HG03060 (cell line): ENCODE measurements around the gene KCNK5.

Experiments used
- ATAC-seq: cut with Tn5 transposase; IDR thresholded peaks from one replicate; pipeline ENCODE4 v1.9.1; 2021; ENCODE audit warnings: low read depth, moderate number of reproducible peaks; ENCODE audit not compliant: unreplicated experiment

The KCNK5 gene, protein sequence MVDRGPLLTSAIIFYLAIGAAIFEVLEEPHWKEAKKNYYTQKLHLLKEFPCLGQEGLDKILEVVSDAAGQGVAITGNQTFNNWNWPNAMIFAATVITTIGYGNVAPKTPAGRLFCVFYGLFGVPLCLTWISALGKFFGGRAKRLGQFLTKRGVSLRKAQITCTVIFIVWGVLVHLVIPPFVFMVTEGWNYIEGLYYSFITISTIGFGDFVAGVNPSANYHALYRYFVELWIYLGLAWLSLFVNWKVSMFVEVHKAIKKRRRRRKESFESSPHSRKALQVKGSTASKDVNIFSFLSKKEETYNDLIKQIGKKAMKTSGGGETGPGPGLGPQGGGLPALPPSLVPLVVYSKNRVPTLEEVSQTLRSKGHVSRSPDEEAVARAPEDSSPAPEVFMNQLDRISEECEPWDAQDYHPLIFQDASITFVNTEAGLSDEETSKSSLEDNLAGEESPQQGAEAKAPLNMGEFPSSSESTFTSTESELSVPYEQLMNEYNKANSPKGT

DNA sequence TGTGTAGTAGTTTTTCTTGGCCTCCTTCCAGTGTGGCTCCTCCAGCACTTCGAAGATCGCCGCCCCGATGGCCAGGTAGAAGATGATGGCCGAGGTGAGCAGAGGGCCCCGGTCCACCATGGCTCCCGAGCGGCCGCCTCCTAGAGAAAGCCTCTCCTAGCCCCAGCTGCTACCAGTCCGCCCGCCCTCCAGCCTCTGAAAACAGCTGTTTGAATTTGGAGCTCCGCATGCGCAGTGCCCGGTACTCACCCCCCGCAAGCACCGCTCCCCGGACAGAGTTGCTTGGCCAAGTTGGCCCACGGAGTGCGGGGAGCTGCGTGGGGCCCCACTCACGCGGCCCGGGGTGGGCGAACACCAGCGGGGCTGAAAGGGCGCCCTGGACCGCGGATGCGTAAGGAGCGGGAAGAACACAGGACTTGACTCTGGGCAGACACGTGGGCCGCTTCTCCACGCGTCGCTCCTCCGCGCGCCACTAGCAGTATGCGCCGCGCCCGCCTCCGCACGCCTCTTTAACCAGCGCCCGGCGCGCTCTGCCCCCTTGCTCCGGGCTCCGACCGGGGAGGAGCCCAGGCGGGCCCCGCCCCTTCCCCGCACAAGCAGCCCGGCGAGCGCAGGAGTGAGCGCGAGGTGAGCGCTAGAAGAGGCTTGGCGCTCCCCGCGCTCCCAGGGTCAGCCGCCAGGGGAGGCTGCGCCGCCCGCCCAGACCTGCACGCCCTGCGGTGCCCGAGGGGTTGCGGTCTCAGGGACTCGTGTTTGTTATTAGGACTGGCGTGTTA, at the start of gene KCNK5:
TSS of gene KCNK5 (minus strand) at position 484 of the 776 bp plus-strand sequence. CDS start at position 120, 364 bp downstream.
- ATAC-seq: no peak

DNA sequence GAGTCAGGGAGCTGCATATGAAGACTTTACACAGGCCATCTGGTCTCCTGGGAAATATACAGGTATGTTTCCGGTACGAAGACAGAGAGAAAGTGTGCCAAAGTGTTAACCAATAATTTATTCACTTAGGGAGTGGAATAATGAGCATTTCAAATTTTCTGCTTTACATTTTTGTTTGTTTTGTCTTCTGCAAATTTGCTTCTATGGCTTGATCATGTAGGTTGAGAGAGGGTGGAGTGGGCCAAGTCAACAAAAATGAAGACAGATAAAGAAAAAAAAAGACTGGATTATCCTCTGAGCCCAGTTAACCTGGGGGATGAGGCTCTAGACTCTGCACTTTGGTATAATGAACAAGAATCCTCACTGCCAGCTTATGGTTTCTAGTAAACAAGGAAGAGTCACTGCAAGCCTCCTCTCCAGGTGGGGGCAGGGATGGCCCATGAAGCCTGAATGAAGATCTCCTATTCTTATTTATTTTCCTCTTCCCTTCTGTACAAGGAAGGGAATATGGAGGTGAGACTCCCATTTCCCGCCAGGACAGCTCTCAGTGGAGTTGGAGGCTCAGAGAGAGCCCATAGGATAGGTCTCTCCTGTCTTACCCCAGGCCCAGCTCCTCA, 47.2 kb upstream of the KCNK5 start:
- no peak for ATAC-seq

DNA sequence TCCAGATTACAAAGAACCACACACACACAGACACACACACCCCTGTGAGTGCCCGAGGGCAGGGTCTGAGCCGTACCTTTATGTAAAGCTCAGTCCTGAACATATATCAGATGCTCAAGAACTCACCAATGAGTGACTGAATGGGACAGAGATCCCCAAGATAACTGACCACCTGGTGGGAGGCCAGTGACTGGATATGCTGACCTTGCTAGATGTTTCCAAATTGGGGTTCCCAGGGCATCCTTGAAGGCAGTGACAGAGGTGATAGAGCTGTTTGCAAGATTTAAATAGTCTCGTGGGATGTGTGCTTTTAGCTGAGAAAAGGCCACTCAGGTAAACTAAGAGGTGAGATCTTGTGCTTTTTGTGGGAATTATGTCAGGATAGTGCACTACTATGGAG, 45.6 kb upstream of the KCNK5 start:
- ATAC-seq: no peak

DNA sequence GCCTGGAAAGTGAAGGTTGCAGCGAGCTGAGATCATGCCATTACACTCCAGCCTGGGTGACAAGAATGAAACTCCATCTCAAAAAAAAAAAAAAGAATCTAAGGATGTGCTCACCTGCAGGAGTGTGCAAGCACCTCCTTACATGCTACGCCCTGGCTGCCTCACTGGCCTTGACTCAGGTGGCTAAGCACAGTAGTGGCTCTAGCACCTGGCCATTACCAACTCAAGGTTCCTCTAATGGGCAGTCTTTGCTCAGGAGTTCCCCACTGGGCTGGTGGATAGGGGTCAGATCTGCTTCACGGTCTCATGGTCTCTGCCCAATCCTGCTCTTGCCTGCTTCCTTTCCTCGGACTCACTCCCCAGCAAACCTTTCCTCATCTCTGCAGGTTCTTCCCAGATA, 45.2 kb upstream of the KCNK5 start:
- no peak for ATAC-seq

DNA sequence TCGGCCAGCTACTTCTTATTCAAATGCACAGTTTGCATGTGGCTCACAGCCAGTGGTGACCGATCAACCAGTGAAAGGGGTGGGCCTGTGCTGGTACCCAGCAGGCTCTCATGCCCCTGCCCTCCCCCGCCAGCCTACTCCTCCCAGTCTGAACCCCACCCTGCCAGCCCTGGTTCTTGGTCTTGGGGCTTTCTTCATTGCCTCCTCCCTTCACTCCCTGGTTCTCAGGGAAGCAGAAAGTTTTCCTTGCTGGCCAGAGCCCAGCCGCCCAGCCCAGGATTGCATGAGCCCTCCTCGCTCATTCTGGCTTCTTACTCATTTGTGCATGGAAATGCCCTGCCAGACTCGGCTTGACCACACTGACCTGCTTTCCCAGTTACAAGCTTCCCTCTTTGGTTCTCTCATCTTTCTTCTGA, 44.1 kb upstream of the KCNK5 start:
- ATAC-seq: no peak

DNA sequence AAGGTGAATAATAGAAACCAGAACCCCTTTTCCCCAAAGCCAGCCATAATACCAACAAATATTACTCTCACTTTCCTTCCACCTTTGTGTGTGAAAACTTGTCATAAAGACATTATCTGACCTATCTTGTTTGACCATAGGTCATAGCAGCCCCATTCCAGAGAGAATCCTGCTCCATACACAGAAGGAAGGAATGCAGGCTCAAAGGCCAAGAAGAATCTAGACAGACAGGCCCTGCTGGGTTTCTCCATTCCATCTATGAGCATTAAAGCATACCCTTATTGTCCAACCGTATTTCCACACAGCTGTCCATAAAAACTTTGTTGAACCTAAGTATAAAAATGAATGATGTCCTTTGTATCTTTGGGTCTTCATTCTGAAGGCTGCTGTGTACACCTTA, 40.7 kb upstream of the KCNK5 start:
- no peak for ATAC-seq

DNA sequence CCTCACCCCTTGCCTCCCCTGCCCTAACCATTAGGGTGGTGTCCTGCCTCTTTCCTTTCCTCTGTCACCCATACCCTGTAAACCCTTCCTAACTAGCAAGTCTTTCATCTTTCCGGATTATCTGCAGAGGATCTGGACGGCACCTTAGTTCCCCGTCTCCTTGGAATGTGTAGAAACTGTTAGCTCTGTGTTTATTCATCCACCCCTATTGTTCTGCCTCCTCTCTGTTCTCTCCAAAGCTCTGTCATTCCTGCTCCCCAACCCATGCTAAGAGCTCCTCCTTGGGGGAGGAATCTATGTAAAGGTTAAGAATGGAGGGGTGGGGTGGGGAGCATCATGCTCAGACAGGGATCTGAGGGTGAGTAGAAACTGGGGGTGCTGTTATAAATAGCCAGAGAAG, 39.4 kb upstream of the KCNK5 start:
- ATAC-seq: no peak

DNA sequence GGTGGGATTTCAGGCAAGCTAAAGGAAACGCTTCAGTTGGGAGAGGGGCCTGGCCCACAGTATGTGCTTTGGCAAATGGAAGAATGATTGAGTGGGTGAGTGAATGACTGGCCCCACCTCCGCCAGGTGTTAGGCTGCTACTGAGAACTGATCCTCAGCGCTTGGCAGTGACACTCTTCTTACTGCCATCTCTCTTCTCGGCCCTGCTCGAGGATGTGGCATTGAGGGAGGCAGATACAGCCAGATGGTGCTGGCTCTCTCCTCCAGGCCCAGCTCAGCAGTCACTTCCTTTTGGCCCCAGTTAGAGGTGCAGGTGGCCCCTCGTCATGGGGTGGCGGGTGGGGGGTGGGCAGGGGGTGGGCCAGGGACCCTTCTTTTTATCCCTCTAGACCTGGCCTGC, 38.9 kb upstream of the KCNK5 start:
- ATAC-seq: no peak

DNA sequence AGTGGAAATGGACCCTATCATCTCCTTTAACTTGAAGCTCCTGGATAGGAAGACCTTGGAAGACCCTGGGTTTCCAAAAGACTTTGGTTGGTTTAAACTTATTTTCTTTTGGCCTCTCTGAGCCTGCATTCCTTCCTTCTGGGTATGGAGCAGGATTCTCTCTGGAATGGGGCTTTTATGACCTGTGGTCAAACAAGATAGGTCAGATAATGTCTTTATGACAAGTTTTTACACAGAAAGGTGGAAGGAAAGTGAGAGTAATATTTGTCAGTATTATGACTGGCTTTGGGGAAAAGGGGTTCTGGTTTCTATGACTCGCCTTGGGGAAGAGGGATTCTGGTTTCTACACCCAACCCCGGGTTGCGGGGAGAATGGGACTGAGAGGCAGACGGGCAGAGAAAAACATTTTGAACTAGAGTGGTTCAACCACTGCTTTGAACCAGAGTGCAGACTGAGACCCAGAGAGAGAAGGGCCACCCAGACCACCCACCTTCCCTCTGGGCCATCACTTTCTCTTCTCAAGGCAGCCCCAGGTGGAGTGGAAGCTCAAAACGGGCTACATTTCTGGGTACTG, 37.6 kb upstream of the KCNK5 start:
- ATAC-seq: no peak

DNA sequence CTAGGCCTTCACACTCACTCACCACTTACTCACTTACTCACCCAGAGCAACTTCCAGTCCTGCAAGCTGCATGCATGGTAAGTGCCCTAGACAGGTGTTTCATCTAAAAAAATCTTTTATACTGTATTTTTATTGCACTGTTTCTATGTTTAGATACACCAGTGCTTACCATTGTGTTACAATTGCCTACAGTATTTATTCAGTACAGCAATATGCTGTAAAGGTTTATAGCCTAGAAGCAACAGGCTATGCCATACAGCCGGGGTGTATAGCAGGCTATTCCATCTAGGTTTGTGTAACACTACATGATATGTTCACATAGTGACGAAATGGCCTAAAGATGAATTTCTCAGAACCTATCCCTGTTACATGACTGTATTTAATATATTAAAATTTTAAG, 37.1 kb upstream of the KCNK5 start:
- ATAC-seq: no peak

DNA sequence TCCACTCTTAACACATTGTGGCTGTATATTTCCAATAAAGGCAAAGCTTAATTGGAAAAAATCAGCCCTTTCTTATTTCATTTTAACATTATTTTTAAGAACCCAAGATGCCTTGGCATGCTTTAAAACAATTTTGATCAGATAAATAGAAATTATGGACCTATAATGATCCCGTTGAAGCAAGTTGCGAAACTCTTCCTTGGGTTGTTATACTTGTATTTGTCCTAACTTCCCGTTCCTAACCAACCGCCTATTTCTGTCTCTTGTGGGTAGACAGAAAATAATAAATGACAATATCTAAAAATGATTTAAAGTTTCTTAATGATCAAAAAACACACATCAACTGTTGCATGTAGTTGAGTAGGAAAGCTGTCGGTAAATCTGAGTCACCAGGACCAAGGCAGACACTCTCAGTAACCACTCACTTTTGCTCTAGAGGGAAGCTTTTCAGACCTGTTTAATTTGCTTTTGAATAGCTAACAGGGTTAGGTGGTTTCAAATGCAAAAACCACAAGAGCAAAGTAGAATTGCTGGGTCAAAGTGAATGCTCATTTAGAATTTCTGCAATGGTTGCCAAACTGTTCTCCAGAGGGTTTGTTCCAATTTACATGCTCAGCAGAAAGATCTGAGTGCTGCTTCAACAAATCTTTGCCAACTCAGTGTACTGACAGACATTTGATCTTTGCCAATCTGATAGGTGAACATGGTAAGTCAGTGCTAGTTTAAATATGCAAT, 34.2 kb upstream of the KCNK5 start:
- no peak for ATAC-seq

DNA sequence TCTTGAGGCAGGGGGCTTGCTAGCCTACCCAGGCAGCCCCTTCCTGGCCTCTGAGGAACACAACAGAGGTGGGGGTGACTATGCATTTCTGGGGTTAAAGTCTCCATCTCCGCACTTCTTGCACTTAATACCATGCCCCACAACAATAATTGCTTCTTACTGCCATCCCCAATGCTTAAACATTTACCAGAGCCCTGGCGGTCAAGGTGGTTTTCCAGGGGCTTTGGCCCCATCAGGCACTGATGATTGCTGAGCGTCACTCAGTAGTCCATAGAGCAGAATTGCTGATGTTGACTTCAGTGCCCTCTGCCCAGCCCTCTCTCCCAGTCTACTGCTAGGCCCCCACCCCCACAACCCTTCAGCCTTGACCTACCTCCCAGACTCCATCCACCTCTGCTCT, 32.5 kb upstream of the KCNK5 start:
- no peak for ATAC-seq

DNA sequence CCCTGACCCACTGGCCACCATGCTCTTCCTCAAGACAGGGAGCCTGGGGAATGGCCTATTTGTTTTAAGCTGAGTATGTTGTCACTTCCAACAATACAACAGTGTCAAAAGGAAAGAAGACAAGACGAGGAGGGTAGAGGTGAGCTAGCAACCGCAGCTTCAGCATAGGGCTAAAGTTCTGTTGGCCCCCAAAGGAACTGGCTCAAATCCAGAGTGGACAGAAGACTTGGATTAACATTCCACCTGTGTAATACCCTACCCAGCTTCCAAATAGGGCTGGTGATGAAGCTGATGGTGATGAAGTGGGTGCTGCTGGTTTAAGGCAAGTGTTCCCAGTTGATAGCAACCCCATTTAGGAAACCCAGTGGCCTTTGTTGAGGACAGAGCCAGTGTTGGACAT, 31.7 kb upstream of the KCNK5 start:
- ATAC-seq: no peak

DNA sequence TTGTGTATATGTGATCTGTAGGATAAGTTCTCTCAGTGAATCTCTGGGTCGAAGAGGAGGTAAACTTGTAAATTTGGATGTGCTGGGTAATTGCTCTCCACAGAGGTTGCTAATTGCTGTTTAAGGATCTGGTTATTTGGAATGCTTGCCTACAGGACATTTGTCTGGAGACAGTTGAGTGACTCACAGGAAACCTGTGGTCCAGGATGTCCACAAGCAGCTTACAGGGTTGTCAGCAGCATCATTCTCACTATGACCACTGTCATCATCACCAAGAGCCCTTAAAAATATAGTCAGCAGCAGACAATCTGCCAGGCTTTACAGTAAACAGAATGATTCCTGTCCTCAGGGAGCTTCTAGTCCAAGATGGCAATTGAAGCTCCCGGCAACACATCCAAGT, 31.2 kb upstream of the KCNK5 start:
- no peak for ATAC-seq

DNA sequence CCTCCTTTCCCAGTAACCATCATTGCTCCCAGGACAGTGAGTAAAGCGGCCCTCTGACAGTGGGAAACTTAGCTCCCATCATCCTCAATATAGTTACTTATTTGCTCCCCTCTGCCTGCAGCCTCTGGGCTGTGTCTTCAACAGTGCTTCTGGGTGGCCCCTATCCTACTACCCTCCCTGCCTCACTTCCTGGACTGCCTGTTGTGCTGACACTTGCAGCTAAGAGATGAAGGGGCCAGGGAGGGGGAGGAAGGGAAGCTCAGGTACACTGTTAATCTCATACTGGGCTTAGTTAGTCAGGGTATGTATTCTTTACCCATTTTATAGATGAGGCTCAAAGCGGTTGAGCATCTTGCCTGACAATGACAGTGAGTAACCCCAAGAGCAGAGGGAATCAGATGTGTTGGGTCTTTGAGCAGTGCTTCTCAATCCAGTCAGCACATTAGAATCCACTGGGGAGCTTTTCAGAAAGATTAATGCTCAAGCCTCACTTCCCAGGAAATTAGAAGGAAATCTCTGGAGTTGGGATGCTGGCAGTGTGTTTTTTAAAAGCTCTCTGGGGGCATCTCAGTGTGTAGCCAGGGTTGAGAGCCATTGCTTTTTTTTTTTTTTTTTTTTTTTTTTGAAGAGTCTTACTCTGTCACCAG, 27.1 kb upstream of the KCNK5 start:
- ATAC-seq: no peak

DNA sequence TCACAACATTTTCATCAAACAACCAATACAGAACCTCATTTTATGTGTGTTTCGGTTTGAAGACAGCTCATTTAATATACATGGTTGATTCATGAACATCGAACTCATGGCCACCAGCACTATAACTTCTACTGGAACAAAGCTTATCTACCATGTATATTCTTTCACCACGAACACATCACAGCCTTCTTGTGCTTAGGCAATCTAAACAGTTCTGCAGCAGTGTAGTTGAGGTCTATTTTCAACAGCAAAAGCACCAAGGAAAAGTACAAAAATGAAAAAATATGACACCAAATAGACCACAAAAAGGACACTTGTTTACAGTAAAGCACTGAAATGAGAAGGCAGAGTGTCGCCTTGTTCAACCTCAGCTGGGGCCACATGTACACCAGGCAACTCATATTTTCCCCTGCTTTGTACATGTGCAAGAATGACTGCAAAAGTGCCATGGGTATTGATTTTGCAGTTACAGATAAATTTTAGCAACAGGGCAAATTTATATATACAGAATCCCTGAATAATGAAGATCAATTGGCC, 25.8 kb upstream of the KCNK5 start:
- no peak for ATAC-seq

DNA sequence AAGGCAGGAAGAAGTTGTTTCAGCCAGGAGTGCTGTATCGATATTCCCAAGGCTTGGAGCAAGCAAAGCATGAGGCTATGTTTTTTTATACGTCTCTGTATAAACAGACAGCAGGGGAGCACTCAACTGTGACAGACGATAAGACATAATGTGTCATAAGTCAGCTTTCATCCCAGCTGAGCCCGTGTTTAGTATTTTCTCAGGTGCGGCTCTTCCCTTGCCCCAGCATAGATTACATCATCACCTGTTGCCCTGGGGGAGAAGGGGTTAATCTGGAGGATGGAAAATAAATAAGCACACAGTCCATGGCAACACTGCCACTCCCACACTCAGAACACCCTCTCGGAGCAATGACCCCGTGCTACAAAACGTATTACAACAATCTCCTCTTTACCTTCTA, 22.1 kb upstream of the KCNK5 start:
- ATAC-seq: no peak

DNA sequence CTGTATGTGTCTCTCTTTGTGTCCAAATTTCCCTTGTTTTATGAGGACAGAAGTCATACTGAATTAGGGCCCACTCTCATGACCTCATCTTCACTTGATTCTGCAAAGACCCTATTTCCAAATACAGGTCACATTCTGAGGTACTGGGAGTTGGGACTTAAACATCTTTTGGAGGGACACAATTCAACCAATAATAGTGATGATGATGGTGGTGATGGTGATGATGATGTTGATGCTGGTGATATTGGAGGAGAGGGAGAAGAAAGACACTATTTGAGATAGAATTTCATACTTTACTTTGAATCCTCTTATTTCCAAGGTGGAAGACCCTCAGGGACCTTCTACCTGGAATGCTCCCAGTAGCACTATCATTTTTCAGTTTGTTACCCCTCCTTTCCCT, 21.2 kb upstream of the KCNK5 start:
- ATAC-seq: no peak

DNA sequence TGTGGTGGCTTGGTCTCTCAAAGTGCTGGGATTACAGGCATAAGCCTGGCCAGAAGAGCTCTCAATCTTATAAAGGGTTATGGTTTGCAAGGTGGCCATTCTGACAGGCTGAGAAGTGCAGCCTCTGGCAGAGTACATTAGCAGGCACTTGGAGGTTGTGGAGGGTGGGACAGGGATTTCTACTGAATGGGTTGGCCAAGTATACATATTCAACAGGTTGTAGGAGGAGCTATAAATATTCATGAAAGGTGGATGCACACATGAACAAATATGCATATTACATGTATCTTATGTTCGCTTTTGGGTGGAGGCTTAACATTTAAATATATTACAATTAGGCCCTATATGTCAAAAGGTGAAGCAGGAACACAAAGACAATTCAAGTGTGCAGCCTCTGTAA, 20.0 kb upstream of the KCNK5 start:
- ATAC-seq: no peak
